GM12878 (cell line): ENCODE results near the gene TCHP. TPM values are rescaled to one million over a fixed set of nuclear protein-coding genes. Genes with fewer than 3 reads are reported as not detected.

Source experiments
- ATAC-seq: fragments of 200-7000 bp; cut with Tn5 transposase; 3 replicates; pipeline ENCODE4 v1.9.1; 2020; ENCODE audit warnings: mild to moderate bottlenecking, moderate library complexity
- BruUV-seq: library from RNA; stranded (reverse); fragments of 400-500 nt; replicated peaks from 2 replicates; lab custom pipeline; 2021; lab: Mats Ljungman, UMichigan
- CTCF ChIA-PET: fragments of 300-600 bp; sonication (Branson Sonifier 250); formaldehyde crosslinking; extraction: SDS; loops from one replicate; lab custom pipeline; 2021; ENCODE audit warnings: inconsistent platforms; lab: Yijun Ruan, JAX
- POLR2A ChIA-PET: fragments of 350-600 bp; formaldehyde crosslinking; extraction: SDS; loops from one replicate; lab custom pipeline; 2021; ENCODE audit warnings: inconsistent platforms; lab: Charles Lee
- RAD21 ChIA-PET: fragments of 300-600 bp; sonication (Branson Sonifier 250); formaldehyde crosslinking; loops from one replicate; lab custom pipeline; 2023; ENCODE audit warnings: antibody characterized with exemption; ENCODE audit not compliant: unreplicated experiment; lab: Charles Lee
- SMC1A ChIA-PET: fragments of 300-600 bp; sonication (Branson Sonifier 250); formaldehyde crosslinking; loops from one replicate; lab custom pipeline; 2023; ENCODE audit not compliant: unreplicated experiment, uncharacterized antibody; lab: Charles Lee
- DNase-seq: peaks from one replicate; pipeline ENCODE4 v3.0.0-alpha.2; 2011; ENCODE audit warnings: low read depth, low spot score
- FAIRE-seq: peaks from 3 replicates; lab custom pipeline; 2011; peaks lifted over from hg19 to GRCh38; lab: Jason Lieb, UNC
- H2AFZ ChIP-seq: 2 replicates; pipeline ENCODE4 v1.6.0; 2011; ENCODE audit warnings: low read depth, low read length, control low read depth; ENCODE audit not compliant: control insufficient read depth
- H3K27ac ChIP-seq: 2 replicates; pipeline ENCODE4 v1.5.1; 2011; ENCODE audit warnings: control low read depth; ENCODE audit not compliant: control insufficient read depth, insufficient read depth
- H3K27me3 ChIP-seq, 2 experiments: replicated peaks in 1 of 2; 2 replicates each; pipeline versions ENCODE4 v1.6.0 to v1.6.1; 2011; ENCODE audit warnings: low read length in 1 of 2; ENCODE audit not compliant: control insufficient read depth in 2 of 2, insufficient read depth in 2 of 2
- H3K36me3 ChIP-seq, 2 experiments: 2 replicates each; pipeline ENCODE4 v1.5.1; 2011; ENCODE audit warnings: low read length in 1 of 2; ENCODE audit not compliant: control insufficient read depth in 2 of 2, insufficient read depth in 2 of 2
- H3K4me1 ChIP-seq: 2 replicates; pipeline ENCODE4 v1.6.1; 2011; ENCODE audit warnings: mild to moderate bottlenecking, low read length, moderate library complexity, mixed read lengths; ENCODE audit not compliant: control insufficient read depth, insufficient read depth
- H3K4me2 ChIP-seq: 2 replicates; pipeline ENCODE4 v1.6.0; 2011; ENCODE audit warnings: control low read depth; ENCODE audit not compliant: control insufficient read depth, insufficient read depth
- H3K4me3 ChIP-seq: fragments of 200-600 bp; sonication (generic); 2 replicates; pipeline ENCODE4 v1.5.1; 2016
- H3K79me2 ChIP-seq: 2 replicates; pipeline ENCODE4 v1.6.0; 2011; ENCODE audit warnings: low read length; ENCODE audit not compliant: control insufficient read depth, insufficient read depth
- H3K9ac ChIP-seq: 2 replicates; pipeline ENCODE4 v1.8.0; 2011; ENCODE audit warnings: low read length, control low read depth, mixed read lengths; ENCODE audit not compliant: control insufficient read depth, insufficient read depth
- H3K9me3 ChIP-seq: replicated peaks from 3 replicates; pipeline ENCODE4 v1.5.1; 2011; ENCODE audit warnings: mild to moderate bottlenecking, low read length; ENCODE audit not compliant: control insufficient read depth, insufficient read depth
- H4K20me1 ChIP-seq: 2 replicates; pipeline ENCODE4 v1.6.0; 2011; ENCODE audit not compliant: control insufficient read depth, insufficient read depth
- BHLHE40 ChIP-seq, 2 experiments: fragments of 450-650 bp in 1 of 2; IDR thresholded peaks; 2 replicates each; pipeline ENCODE4 v1.6.1; 2011 to 2017; ENCODE audit warnings: low read depth in 2 of 2, borderline replicate concordance in 1 of 2, improper control_type of control experiment in 1 of 2, low read length in 1 of 2, mild to moderate bottlenecking in 1 of 2
- CBX3 ChIP-seq: fragments of 200-600 bp; sonication (generic); IDR thresholded peaks from 2 replicates; pipeline ENCODE4 v1.6.1; 2016; ENCODE audit warnings: low read depth, borderline replicate concordance
- IRF4 ChIP-seq: IDR thresholded peaks from 2 replicates; pipeline ENCODE4 v1.6.1; 2011; ENCODE audit warnings: low read depth, low read length
- MYB ChIP-seq: fragments of 150-350 bp; IDR thresholded peaks from 2 replicates; pipeline ENCODE4 v1.6.1; 2014; ENCODE audit warnings: mild to moderate bottlenecking, low read depth, low read length, borderline replicate concordance
- NR2C2 ChIP-seq: IDR thresholded peaks from 2 replicates; pipeline ENCODE4 v1.6.1; 2011; ENCODE audit warnings: borderline replicate concordance, low read depth; ENCODE audit not compliant: control insufficient read depth, insufficient read length
- PAX5 ChIP-seq: IDR thresholded peaks from 2 replicates; pipeline ENCODE4 v1.6.1; 2011; ENCODE audit warnings: low read depth, low read length, borderline replicate concordance
- PML ChIP-seq: IDR thresholded peaks from 2 replicates; pipeline ENCODE4 v1.6.1; 2012; ENCODE audit warnings: low read length, inconsistent platforms
- SMAD1 ChIP-seq: fragments of 450-650 bp; IDR thresholded peaks from 2 replicates; pipeline ENCODE4 v1.6.1; 2018; ENCODE audit warnings: mild to moderate bottlenecking, low read depth; ENCODE audit not compliant: partially characterized antibody
- SP1 ChIP-seq: IDR thresholded peaks from one replicate; pipeline ENCODE4 v1.6.1; 2011; ENCODE audit warnings: low read depth, low read length
- SREBF1 ChIP-seq: IDR thresholded peaks from 2 replicates; pipeline ENCODE4 v1.6.1; 2012; ENCODE audit warnings: mild to moderate bottlenecking, low read length
- ZNF384 ChIP-seq: IDR thresholded peaks from 2 replicates; pipeline ENCODE4 v1.6.1; 2012; ENCODE audit warnings: low read depth, mild to moderate bottlenecking, low read length, improper control_type of control experiment, borderline replicate concordance
- WGBS: methylation state at CpG from one replicate; pipeline ENCODE4 v1.1.6; 2016; ENCODE audit warnings: low lambda C conversion rate; ENCODE audit not compliant: insufficient replicate concordance, insufficient coverage; ENCODE audit errors: missing lambda C conversion rate; 5-methylcytosine and 5-hydroxymethylcytosine counted together
- in situ Hi-C: fragments of 300-500 bp; cut with MboI; formaldehyde crosslinking; loops from 9 replicates; pipeline ENCODE4 v1.14.3; 2018; ENCODE audit warnings: mixed read lengths
- intact Hi-C: fragments of 100-400 bp; cut with micrococcal nuclease; formaldehyde crosslinking; loops from one replicate; pipeline ENCODE4 v1.14.2; 2022; ENCODE audit not compliant: unreplicated experiment
- polyA plus RNA-seq, 11 experiments: library from polyadenylated mRNA; depleted of rRNA in 4 of 11; unstranded in 6 of 11; stranded (reverse) in 5 of 11; fragments of >200 nt; fragmentation: Nextera tagmentation in 4 of 11; fragmentation: Illumina TruSeq in 1 of 11; extraction: Ambion mirVana in 4 of 11; extraction: Trizol in 1 of 11; gene quantifications; 1 replicate in 1 of 11; 2 replicates in 10 of 11; pipeline versions ENCODE4 v1.2.1 to v1.2.3, GENCODE V29; 2011 to 2016; ENCODE audit warnings: inconsistent platforms in 2 of 11, missing spikeins in 2 of 11, low read depth in 1 of 11
- total RNA-seq, 4 experiments: library from RNA; depleted of rRNA in 3 of 4; stranded (reverse); fragments of >200 nt in 3 of 4; fragmentation: Illumina TruSeq in 1 of 4; extraction: Trizol in 1 of 4; gene quantifications; 2 replicates each; pipeline versions ENCODE4 v1.2.1 to v1.2.3, GENCODE V29; 2013 to 2021
- TF ChIP-seq, protein P1 (sequence below): fragments of 450-650 bp; IDR thresholded peaks from 2 replicates; pipeline ENCODE4 v1.6.1; 2016; ENCODE audit warnings: mild to moderate bottlenecking
- TF ChIP-seq, protein P2 (sequence below): fragments of 450-650 bp; IDR thresholded peaks from 2 replicates; pipeline ENCODE4 v1.6.1; 2016; ENCODE audit warnings: mild to moderate bottlenecking

The TCHP gene
- total and polyA plus RNA-seq, 10 of the 15 experiments (the other 5 are each of a cell fraction or from before 2014, with no cell fraction given) = 4.8 to 18.6 (median 15.0) TPM

DNA sequence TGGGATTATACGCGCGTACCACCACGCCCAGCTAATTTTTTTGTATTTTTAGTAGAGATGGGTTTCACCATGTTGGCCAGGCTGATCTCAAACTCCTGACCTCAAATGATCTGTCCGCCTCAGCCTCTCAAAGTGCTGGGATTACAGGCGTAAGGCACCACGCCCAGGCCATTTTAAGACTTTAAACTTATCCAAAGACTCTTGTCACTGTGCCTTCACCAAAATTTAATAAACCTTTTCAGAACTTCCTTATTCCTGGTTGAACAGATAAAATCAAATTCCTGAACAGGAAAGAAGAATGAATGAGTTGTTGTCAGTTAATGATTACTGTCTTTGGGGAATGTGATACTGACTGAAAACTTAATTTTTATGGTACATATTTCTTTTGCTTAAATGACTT, 58.3 kb downstream of the TCHP start:
- H3K79me2 ChIP-seq = no peaks in the 10 kb centered on the region
- H3K9ac ChIP-seq = no peak overlapping the region
- no TSS peak for BruUV-seq
- RAD21 ChIA-PET = no interaction called here
- SMC1A ChIA-PET = no interaction called here
- H3K9me3 ChIP-seq = no peaks in the 10 kb centered on the region
- H3K27ac ChIP-seq = no peak overlapping the region
- H3K4me1 ChIP-seq = no peaks in the 10 kb centered on the region
- H3K27me3 ChIP-seq = no peaks in the 10 kb centered on the region
- H4K20me1 ChIP-seq = no peaks in the 10 kb centered on the region
- CTCF ChIA-PET = no interaction called here
- 97% methylated on average over 7 of the region's 7 CpGs for WGBS
- DNase-seq (no peak), ATAC-seq (no peak), FAIRE-seq (no peak)
- H3K36me3 ChIP-seq = peaks cover 12 to 22% of the 10 kb centered on the region in 2 experiments
- H2AFZ ChIP-seq = no peak overlapping the region
- no peak overlapping the region for H3K4me2 ChIP-seq
- POLR2A ChIA-PET = interaction anchor here (0.6 kb wide), 1 partner anchor 373 kb away, joined by 3 read pairs; no protein-coding TSS in a partner anchor
- TF ChIP-seq BHLHE40 (IDR thresholded peaks at IDR 0.05; ENCODE audit: borderline replicate concordance in 1 of 2, low read depth in 2 of 2, low read length in 1 of 2) = no peak
- TF ChIP-seq PAX5 = no peak
- TF ChIP-seq, protein P1, sequence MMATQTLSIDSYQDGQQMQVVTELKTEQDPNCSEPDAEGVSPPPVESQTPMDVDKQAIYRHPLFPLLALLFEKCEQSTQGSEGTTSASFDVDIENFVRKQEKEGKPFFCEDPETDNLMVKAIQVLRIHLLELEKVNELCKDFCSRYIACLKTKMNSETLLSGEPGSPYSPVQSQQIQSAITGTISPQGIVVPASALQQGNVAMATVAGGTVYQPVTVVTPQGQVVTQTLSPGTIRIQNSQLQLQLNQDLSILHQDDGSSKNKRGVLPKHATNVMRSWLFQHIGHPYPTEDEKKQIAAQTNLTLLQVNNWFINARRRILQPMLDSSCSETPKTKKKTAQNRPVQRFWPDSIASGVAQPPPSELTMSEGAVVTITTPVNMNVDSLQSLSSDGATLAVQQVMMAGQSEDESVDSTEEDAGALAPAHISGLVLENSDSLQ = no peak
- no peak for TF ChIP-seq ZNF384
- TF ChIP-seq SMAD1 = no peak
- in situ Hi-C loops = no loop called here
- no peak overlapping the region for H3K4me3 ChIP-seq
- intact Hi-C loops = no loop called here

DNA sequence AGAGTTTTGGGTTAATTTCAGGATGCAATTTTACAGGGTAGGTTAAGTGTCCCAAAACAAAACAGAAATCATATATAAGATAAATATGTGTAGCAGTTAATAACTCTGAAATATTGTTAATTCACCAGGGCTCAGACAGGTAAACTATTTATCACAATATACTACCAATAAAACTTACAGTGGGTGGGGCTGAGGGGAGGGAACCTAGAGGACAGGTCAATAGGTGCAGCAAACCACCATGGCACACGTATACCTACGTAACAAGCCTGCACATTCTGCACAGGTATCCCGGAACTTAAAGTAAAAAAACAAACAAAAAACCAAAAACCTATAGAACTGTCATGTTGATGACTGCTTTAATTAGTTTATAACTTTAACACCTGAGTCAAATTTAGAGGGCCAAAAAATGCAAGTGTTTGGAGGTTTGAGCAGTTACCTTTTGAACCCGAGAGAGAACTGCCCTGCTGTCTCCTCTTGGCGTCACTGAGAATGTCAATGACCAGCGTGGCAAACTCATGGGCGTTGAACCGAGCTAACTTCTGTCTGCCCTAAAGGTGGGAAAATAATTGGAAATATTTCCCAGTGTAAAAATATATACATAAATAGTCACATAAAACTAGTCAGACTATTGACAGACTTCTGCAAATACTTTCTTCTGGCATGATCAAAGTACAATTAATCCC, 59.5 kb downstream of the TCHP start:
- RAD21 ChIA-PET = no interaction called here
- in situ Hi-C loops = no loop called here
- DNase-seq (no peak), ATAC-seq (no peak), FAIRE-seq (no peak)
- no peak overlapping the region for H3K4me2 ChIP-seq
- H3K9me3 ChIP-seq = no peaks in the 10 kb centered on the region
- POLR2A ChIA-PET = no interaction called here
- no peaks in the 10 kb centered on the region for H4K20me1 ChIP-seq
- no peaks in the 10 kb centered on the region for H3K4me1 ChIP-seq
- intact Hi-C loops = no loop called here
- no peaks in the 10 kb centered on the region for H3K79me2 ChIP-seq
- no TSS peak for BruUV-seq
- H3K27ac ChIP-seq = no peak overlapping the region
- no peaks in the 10 kb centered on the region for H3K27me3 ChIP-seq
- CTCF ChIA-PET = no interaction called here
- WGBS = 95% methylated on average over 8 of the region's 8 CpGs
- peaks cover 15 to 16% of the 10 kb centered on the region in 2 experiments for H3K36me3 ChIP-seq
- no peak overlapping the region for H3K9ac ChIP-seq
- no peak overlapping the region for H2AFZ ChIP-seq
- SMC1A ChIA-PET = no interaction called here
- no peak overlapping the region for H3K4me3 ChIP-seq
- no peak for TF ChIP-seq NR2C2
- TF ChIP-seq IRF4 = no peak
- no peak for TF ChIP-seq BHLHE40 (IDR thresholded peaks at IDR 0.05; ENCODE audit: borderline replicate concordance in 1 of 2, low read depth in 2 of 2, low read length in 1 of 2)
- TF ChIP-seq CBX3 = no peak
- no peak for TF ChIP-seq MYB
- no peak for TF ChIP-seq PML
- TF ChIP-seq, protein P2, sequence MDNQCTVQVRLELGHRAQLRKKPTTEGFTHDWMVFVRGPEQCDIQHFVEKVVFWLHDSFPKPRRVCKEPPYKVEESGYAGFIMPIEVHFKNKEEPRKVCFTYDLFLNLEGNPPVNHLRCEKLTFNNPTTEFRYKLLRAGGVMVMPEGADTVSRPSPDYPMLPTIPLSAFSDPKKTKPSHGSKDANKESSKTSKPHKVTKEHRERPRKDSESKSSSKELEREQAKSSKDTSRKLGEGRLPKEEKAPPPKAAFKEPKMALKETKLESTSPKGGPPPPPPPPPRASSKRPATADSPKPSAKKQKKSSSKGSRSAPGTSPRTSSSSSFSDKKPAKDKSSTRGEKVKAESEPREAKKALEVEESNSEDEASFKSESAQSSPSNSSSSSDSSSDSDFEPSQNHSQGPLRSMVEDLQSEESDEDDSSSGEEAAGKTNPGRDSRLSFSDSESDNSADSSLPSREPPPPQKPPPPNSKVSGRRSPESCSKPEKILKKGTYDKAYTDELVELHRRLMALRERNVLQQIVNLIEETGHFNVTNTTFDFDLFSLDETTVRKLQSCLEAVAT = no peak
- no peak for TF ChIP-seq SREBF1
- TF ChIP-seq SP1 = no peak
